ENCODE data around the gene PACRG. TPM values are rescaled to one million over a fixed set of nuclear protein-coding genes. Genes with fewer than 3 reads are reported as not detected.

PACRG gene
- total and polyA plus RNA-seq, 2 of the 13 experiments (the other 11 are each of a cell fraction or from before 2014, with no cell fraction given) = 0.13 TPM; not detected in 1

DNA sequence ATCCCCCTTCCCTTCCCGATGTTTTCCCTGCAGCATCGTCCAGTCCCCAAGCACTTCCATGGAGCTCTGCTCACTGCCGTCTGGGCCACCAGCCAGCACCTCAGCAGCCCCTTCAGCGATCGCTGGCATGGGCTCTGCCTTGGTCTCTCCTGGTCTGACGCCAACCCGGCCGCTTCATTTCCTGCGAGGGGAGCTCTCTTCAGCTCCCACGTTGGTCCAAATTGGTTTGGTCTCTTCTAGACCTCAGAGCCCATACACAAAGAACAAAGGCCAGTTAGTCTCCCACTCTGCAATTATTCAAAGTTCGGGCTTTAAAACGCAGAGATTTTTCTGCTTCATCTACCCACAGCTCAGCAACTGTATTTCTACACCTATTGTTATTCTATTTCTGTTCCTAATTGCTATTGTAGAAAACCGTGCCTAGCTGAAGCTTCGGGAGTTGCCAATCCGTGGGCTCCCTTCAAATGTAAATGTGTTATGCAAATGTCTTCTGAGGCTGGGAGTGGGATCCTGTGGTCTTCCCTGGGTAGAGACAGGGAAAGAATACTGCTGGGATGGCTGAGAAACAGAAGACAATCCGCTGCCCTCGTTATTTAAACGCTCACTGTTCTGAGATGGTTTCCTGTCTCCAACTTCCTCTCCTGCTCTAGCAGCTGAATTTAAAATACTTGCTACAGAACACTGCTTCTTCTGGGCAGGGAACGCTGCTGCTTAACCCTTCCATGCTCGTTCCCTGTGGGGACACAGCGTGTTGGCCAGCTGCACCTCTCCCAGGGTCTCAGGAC is 532.5 kb downstream of the PACRG start:
- FAIRE-seq = no peak

DNA sequence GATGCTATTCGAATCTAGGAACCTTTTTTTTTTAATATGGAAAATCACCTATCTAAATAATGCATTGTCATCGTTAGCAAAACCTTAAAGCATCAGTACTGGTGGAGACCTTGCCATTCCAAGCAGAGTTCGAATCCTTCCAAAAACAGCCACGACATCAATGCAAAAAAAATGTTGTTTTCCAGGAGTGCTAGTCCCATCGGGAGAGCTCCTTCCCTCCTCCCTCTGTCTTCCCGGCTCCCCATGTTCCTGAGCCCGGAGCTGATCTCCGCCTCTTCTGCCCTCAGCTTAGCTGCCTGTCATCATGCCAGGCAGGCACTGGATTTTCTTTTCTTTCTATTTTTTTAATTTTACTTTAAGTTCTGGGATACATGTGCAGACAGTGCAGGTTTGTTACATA is 533.1 kb downstream of the PACRG start:
- H3K9me3 ChIP-seq (ENCODE audit: low read length) = no peaks in the 10 kb centered on the region
- intact Hi-C loops (cut with micrococcal nuclease; ENCODE audit: unreplicated experiment) = no loop called here
- in situ Hi-C loops (cut with HindIII; ENCODE audit: extremely low pct_ligation_motif_present, low pct_unique_long_range_greater_than_20kb) = no loop called here
- no peaks in the 10 kb centered on the region for H3K36me3 ChIP-seq (replicated peaks in 1 of 2; ENCODE audit: control insufficient read depth in 1 of 2, insufficient read depth in 2 of 2, low read length in 2 of 2)
- CTCF ChIA-PET (ENCODE audit: low intra/inter-chr PET ratio, low total read pairs) = no interaction called here
- peaks cover 0 to 27% of the 10 kb centered on the region in 2 experiments; a peak in 2 of 5 replicates for H3K27me3 ChIP-seq (ENCODE audit: control insufficient read depth in 1 of 2, insufficient read depth in 2 of 2, low read length in 2 of 2)
- no peak overlapping the region for H3K27ac ChIP-seq (ENCODE audit: extremely low read length, insufficient read depth, low read length)
- FAIRE-seq (no peak), ATAC-seq (no peak), DNase-seq (ENCODE audit: low spot score) (no peak)
- 19% methylated on average over 8 of the region's 8 CpGs for WGBS (ENCODE audit: low lambda C conversion rate)
- no TSS peak for BruUV-seq (replicated peaks)
- H3K4me2 ChIP-seq (ENCODE audit: low read depth, low read length) = no peak overlapping the region
- POLR2A ChIA-PET = no interaction called here
- no peaks in the 10 kb centered on the region for H3K4me1 ChIP-seq (ENCODE audit: insufficient read depth, low read length)
- no peak overlapping the region for H3K9ac ChIP-seq (ENCODE audit: insufficient read depth, low read depth, low read length)
- no peak overlapping the region for H2AFZ ChIP-seq (ENCODE audit: low read length)
- TF ChIP-seq, protein P1, sequence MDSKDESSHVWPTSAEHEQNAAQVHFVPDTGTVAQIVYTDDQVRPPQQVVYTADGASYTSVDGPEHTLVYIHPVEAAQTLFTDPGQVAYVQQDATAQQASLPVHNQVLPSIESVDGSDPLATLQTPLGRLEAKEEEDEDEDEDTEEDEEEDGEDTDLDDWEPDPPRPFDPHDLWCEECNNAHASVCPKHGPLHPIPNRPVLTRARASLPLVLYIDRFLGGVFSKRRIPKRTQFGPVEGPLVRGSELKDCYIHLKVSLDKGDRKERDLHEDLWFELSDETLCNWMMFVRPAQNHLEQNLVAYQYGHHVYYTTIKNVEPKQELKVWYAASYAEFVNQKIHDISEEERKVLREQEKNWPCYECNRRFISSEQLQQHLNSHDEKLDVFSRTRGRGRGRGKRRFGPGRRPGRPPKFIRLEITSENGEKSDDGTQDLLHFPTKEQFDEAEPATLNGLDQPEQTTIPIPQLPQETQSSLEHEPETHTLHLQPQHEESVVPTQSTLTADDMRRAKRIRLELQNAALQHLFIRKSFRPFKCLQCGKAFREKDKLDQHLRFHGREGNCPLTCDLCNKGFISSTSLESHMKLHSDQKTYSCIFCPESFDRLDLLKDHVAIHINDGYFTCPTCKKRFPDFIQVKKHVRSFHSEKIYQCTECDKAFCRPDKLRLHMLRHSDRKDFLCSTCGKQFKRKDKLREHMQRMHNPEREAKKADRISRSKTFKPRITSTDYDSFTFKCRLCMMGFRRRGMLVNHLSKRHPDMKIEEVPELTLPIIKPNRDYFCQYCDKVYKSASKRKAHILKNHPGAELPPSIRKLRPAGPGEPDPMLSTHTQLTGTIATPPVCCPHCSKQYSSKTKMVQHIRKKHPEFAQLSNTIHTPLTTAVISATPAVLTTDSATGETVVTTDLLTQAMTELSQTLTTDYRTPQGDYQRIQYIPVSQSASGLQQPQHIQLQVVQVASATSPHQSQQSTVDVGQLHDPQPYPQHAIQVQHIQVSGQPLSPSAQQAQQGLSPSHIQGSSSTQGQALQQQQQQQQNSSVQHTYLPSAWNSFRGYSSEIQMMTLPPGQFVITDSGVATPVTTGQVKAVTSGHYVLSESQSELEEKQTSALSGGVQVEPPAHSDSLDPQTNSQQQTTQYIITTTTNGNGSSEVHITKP (CRISPR knock-in tag; IDR thresholded peaks at IDR 0.05; ENCODE audit: low read depth) = no peak
- no peak for TF ChIP-seq PITX1 (CRISPR knock-in tag; IDR thresholded peaks at IDR 0.05)
- TF ChIP-seq ZNF614 (CRISPR knock-in tag; IDR thresholded peaks at IDR 0.05; ENCODE audit: borderline replicate concordance) = no peak
- no peaks in the 10 kb centered on the region for H3K79me2 ChIP-seq (ENCODE audit: insufficient read depth, low read length)
- no peaks in the 10 kb centered on the region for H4K20me1 ChIP-seq (ENCODE audit: insufficient read depth, low read length)
- H3K4me3 ChIP-seq (replicated peaks in 1 of 3; ENCODE audit: insufficient read depth in 1 of 3, low read depth in 2 of 3, low read length in 3 of 3) = no peak overlapping the region

More for the DNA sequence above, 532.5 kb downstream of the PACRG start:
- in situ Hi-C loops (cut with HindIII; ENCODE audit: extremely low pct_ligation_motif_present, low pct_unique_long_range_greater_than_20kb) (no loop called here), intact Hi-C loops (cut with micrococcal nuclease; ENCODE audit: unreplicated experiment) (no loop called here)
- H3K36me3 ChIP-seq (replicated peaks in 1 of 2; ENCODE audit: control insufficient read depth in 1 of 2, insufficient read depth in 2 of 2, low read length in 2 of 2) = no peaks in the 10 kb centered on the region
- H3K79me2 ChIP-seq (ENCODE audit: insufficient read depth, low read length) = no peaks in the 10 kb centered on the region
- no peaks in the 10 kb centered on the region for H3K9me3 ChIP-seq (ENCODE audit: low read length)
- no peaks in the 10 kb centered on the region for H3K4me1 ChIP-seq (ENCODE audit: insufficient read depth, low read length)
- H4K20me1 ChIP-seq (ENCODE audit: insufficient read depth, low read length) = no peaks in the 10 kb centered on the region
- DNase-seq (ENCODE audit: low spot score) = no peak
- H3K27ac ChIP-seq (ENCODE audit: extremely low read length, insufficient read depth, low read length) = no peak overlapping the region
- H3K9ac ChIP-seq (ENCODE audit: insufficient read depth, low read depth, low read length) = no peak overlapping the region
- 34% methylated on average over 21 of the region's 21 CpGs for WGBS (ENCODE audit: low lambda C conversion rate)
- H3K27me3 ChIP-seq (ENCODE audit: control insufficient read depth in 1 of 2, insufficient read depth in 2 of 2, low read length in 2 of 2) = peaks cover 0 to 27% of the 10 kb centered on the region in 2 experiments; a peak in 2 of 5 replicates
- CTCF ChIA-PET (ENCODE audit: low intra/inter-chr PET ratio, low total read pairs) = no interaction called here
- no peak overlapping the region for H3K4me3 ChIP-seq (replicated peaks in 1 of 3; ENCODE audit: insufficient read depth in 1 of 3, low read depth in 2 of 3, low read length in 3 of 3)
- POLR2A ChIA-PET = no interaction called here
- H3K4me2 ChIP-seq (ENCODE audit: low read depth, low read length) = no peak overlapping the region
- BruUV-seq (replicated peaks) = no TSS peak
- H2AFZ ChIP-seq (ENCODE audit: low read length) = no peak overlapping the region
- ATAC-seq = peak; percentile 23; the same call in 1 of the 3 replicates
- no peak for TF ChIP-seq HOXD1 (CRISPR knock-in tag; IDR thresholded peaks at IDR 0.05)
- TF ChIP-seq DNMT3B (CRISPR knock-in tag; conservative IDR thresholded peaks at IDR 0.05) = no peak
- TF ChIP-seq TAF15 (IDR thresholded peaks at IDR 0.05; ENCODE audit: low read depth, low read length, poor library complexity, severe bottlenecking) = no peak
- TF ChIP-seq KDM1A (CRISPR knock-in tag; IDR thresholded peaks at IDR 0.05) = no peak
- no peak for TF ChIP-seq GATAD1 (CRISPR knock-in tag; IDR thresholded peaks at IDR 0.05)
- TF ChIP-seq NFE2 (CRISPR knock-in tag; IDR thresholded peaks at IDR 0.05) = no peak
- TF ChIP-seq, protein P2, sequence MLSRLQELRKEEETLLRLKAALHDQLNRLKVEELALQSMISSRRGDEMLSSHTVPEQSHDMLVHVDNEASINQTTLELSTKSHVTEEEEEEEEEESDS (CRISPR knock-in tag; IDR thresholded peaks at IDR 0.05; ENCODE audit: borderline replicate concordance) = no peak
- no peak for TF ChIP-seq AHR (CRISPR knock-in tag; IDR thresholded peaks at IDR 0.05)
- no peak for TF ChIP-seq TCF12 (IDR thresholded peaks at IDR 0.05)
- TF ChIP-seq TCF12 (CRISPR knock-in tag; IDR thresholded peaks at IDR 0.05) = no peak
- TF ChIP-seq NFE2L2 (IDR thresholded peaks at IDR 0.05; ENCODE audit: low read length) = no peak
